ENCODE measurements around the gene IFI27. TPM values are rescaled to one million over a fixed set of nuclear protein-coding genes. Genes with fewer than 3 reads are reported as not detected.
"Not testable (repeated sequence)": the region's sequence is repeated elsewhere in the genome, so short reads cannot be mapped to it uniquely, and the experiment has no call there.

IFI27 gene
- 1 to 10 TPM in 1 of 2 experiments, not detected in 1; 1.8 TPM for total RNA-seq
- polyA plus RNA-seq: not detected
- total RNA-seq: 0 to 0.98 (median 0.23) reads per million in 6 experiments

DNA sequence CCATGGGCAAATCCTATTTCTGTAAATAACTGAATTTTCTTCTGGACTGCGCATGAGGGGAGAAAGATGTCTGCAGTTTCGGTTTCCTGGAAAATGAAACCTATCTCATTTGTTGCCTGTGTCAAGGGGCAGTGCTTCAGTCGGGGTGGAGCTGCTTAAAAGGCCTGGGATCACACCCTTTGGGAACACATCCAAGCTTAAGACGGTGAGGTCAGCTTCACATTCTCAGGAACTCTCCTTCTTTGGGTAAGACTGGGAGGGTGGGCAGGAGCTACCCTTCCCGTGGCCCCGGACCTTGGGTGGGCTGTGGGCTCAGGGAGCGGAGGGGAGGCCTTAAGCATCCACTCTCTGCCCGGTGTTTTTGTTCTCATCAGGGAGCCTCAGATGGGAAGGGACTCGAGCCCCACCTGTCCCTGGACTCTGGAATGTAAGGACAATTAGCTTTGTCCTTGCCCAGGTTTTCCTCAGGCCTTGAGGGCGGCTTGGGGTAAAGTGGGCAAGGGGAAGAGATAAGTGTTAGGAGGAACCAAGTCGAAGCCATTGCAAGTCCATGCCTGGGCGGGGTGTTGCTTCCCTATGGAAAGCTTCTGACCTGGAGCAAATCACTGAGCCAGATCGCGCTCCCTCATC is at the start of gene IFI27:
TSS of gene IFI27 (plus strand) at position 185 of the 630 bp plus-strand sequence.
- H3K4me3 Mint-ChIP-seq: no peak within 1 kb of the TSS
- no peak for ATAC-seq
- DNase-seq: no peak
- H3K27me3 Mint-ChIP-seq: peaks cover 2 to 24% (median 13%) of the 10 kb centered on the region in 5 donors
- no peaks in the 10 kb centered on the region for H3K36me3 Mint-ChIP-seq
- no peaks in the 10 kb centered on the region for H3K9me3 Mint-ChIP-seq
- POLR2A ChIA-PET: no interaction called here
- H3K4me1 Mint-ChIP-seq: peaks cover 0 to 1% (median 0%) of the 10 kb centered on the region in 4 donors
- H3K27ac Mint-ChIP-seq: peak within 1 kb of the TSS in 1 of 10 donors; percentile 41

DNA sequence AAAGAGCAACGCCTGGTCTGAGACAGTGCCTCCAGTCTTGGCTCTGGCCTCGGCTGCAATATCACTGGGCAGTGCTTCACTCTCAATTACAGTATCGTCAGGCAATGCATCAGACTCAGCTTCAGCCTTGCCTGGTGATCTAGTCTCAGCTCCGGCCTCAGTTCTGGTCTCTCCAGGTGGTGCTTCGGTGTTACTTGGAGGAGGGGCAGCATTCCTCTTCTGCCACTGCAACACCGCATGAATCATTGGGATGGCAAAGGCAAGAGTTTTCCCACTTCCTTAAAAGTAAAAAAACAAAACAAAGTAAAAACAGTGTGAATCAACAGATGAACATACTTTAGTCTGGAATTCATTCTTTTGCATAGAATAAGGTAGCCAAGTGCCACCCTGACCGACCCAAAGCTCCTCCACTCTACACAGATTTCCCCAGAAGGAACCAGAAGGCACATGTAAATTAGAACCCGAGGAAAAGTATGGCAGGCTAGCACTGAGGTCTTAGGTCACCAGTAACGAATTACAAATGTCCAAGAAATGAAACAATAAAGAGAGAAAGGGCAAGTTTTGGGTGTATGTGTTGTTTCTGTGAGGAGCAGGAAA is 48.1 kb upstream of the IFI27 start:
- no peak overlapping the region for H3K4me3 Mint-ChIP-seq
- peaks cover 52 to 98% (median 83%) of the 10 kb centered on the region in 4 donors for H3K4me1 Mint-ChIP-seq
- H3K27me3 Mint-ChIP-seq: no peaks in the 10 kb centered on the region

DNA sequence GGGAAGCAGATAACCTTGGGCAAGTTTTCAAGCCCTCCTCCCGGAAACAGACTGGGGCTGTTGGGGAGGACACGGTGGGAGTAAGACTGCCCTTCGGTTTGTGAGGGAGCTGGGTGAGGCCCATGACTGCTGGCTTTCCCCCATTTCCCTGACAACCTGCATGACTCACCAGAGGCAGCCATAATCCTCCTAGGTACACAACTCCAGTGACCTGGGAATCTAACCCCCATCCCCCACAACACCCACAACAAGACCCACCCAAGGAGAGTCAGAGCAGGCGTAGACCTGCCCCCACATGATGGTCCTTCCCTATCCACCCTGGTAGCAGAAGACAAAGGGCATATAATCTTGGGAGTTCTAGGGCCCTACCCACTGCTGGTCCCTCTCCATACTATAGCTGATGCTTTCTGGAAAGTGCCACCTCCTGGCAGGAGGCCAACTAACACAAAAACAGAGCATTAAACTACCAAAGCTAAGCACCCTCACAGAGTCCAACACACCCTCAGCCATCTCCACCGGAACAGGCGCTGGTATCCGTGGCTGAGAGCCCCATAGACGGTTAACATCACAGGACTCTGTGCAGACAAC is 44.4 kb upstream of the IFI27 start:
- H3K4me1 Mint-ChIP-seq: peaks cover 66 to 97% (median 87%) of the 10 kb centered on the region in 4 donors
- peak in 1 of 2 donors; percentile 26 for ATAC-seq
- H3K27ac Mint-ChIP-seq: peak overlapping the region in 9 of 10 donors; percentile 11 to 90 (median 67)
- no peak for DNase-seq
- H3K4me3 Mint-ChIP-seq: peak overlapping the region in 7 of 10 donors; percentile 27 to 65 (median 54)
- POLR2A ChIA-PET: no interaction called here
- peaks cover 38 to 80% (median 54%) of the 10 kb centered on the region in 3 donors for H3K36me3 Mint-ChIP-seq
- H3K9me3 Mint-ChIP-seq: peaks cover 9 to 41% (median 29%) of the 10 kb centered on the region in 9 donors
- no peaks in the 10 kb centered on the region for H3K27me3 Mint-ChIP-seq

More for the DNA sequence above, 48.1 kb upstream of the IFI27 start:
- Mint-ChIP-seq H3K36me3 (peaks cover 21 to 83% (median 32%) of the 10 kb centered on the region in 3 donors), H3K9me3 (peaks cover 0 to 7% (median 2%) of the 10 kb centered on the region in 9 donors), H3K27ac (peak overlapping the region in 2 of 10 donors; percentile 66 to 75)
- ATAC-seq (no peak), DNase-seq (no peak)
- POLR2A ChIA-PET: no interaction called here

DNA sequence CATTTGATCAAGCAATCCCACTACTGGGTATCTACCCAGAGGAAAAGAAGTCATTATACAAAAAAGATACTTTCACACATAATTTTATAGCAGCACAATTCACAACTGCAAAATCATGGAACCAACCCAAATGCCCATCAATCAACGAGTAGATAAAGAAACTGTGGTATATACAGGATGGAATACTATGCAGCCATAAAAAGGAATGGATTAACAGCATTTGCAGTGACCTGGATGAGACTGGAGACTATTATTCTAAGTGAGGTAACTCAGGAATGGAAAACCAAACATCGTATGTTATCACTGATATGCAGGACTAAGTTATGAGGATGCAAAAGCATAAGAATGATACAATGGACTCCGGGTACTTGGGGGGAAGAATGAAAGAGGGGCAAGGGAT is 38.5 kb upstream of the IFI27 start:
- H3K36me3 Mint-ChIP-seq: peaks cover 55 to 76% (median 76%) of the 10 kb centered on the region in 3 donors
- peaks cover 37 to 83% (median 66%) of the 10 kb centered on the region in 4 donors for H3K4me1 Mint-ChIP-seq
- DNase-seq, POLR2A ChIA-PET, ATAC-seq, H3K27me3 Mint-ChIP-seq: not testable (repeated sequence)
- peak overlapping the region in 2 of 10 donors; percentile 21 to 35 for H3K27ac Mint-ChIP-seq
- peak overlapping the region in 7 of 10 donors; percentile 15 to 71 (median 36) for H3K4me3 Mint-ChIP-seq
- H3K9me3 Mint-ChIP-seq: peaks cover 17 to 68% (median 41%) of the 10 kb centered on the region in 9 donors

DNA sequence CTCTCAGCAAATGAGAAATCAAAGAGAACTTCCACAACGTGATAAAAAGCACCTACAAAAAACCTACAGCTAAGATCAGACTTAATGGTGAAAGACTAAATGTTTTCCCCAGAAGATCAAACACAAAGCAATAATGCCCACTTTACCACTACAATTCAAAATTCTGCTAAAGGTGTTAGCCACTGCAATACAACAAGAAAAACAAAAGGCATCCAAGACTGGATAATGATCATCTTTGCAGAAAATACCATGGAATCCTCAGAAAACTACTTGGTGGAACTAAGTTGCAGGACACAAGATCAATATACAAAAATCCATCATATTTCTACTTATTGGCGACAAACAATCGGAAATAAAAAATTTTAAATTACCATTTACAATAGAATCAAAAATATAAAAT is 36.0 kb upstream of the IFI27 start:
- Mint-ChIP-seq H3K9me3 (peaks cover 0 to 44% (median 27%) of the 10 kb centered on the region in 9 donors), H3K36me3 (peaks cover 44 to 76% (median 73%) of the 10 kb centered on the region in 3 donors), H3K4me1 (peaks cover 31 to 84% (median 64%) of the 10 kb centered on the region in 4 donors), H3K27me3 (no peaks in the 10 kb centered on the region), H3K27ac (no peak overlapping the region), H3K4me3 (peak overlapping the region in 9 of 10 donors; percentile 26 to 99 (median 61))
- ATAC-seq (no peak), DNase-seq (no peak)
- POLR2A ChIA-PET: no interaction called here

DNA sequence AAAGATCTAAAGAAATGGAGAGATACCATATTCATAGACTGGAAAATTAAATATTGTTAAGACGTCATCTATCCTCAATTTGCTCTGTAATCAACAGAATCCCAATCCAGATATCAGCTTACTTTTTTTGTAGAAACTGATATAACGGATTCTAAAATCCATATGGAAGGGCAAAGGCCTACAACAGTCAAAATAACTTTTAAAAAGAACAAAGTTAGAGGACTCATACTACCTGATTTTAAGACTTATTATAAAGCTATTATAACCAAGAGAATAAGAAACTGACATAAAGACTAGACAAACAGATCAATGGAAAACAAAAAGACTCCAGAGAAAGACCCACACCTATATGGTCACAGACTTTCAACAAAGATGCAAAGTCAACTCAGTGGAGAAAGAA is 35.5 kb upstream of the IFI27 start:
- peak overlapping the region; percentile 16 to 99 (median 68) for H3K4me3 Mint-ChIP-seq
- no peaks in the 10 kb centered on the region for H3K27me3 Mint-ChIP-seq
- DNase-seq (no peak), ATAC-seq (no peak)
- H3K27ac Mint-ChIP-seq: no peak overlapping the region
- peaks cover 32 to 83% (median 64%) of the 10 kb centered on the region in 4 donors for H3K4me1 Mint-ChIP-seq
- peaks cover 45 to 75% (median 69%) of the 10 kb centered on the region in 3 donors for H3K36me3 Mint-ChIP-seq
- POLR2A ChIA-PET: no interaction called here
- peaks cover 0 to 39% (median 27%) of the 10 kb centered on the region in 9 donors for H3K9me3 Mint-ChIP-seq

DNA sequence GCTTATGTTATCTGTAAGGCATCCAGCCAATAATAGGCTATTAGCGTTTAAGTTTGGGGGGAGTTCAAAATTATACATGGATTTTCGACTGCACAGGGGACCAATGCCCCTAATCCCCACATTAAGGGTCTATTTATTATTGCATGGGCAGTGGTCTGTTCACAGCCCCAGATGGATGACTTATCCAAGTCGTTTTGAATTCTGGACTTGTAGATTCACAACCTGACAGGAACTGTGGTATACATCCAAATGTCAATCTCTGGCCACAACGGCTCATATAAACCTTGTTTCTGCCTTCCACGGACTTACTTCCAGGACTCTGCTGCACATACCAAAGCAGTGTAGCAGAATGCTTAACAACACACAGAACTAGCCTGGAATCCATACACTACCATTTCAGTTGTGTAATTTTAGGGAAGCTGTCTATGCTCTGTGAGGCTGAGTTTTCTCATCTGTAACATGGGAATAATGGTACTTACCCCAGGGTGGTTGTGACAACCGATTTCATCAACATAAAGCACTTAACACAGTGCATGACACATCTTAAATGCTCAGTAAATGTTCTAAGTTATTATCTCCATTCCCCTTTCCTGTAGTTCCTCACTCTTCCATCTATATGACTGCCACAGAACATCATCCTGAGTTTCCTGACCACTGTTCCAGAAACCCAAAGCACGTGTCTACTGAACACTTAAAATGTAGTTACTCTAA is 33.3 kb upstream of the IFI27 start:
- DNase-seq (no peak), ATAC-seq (no peak)
- Mint-ChIP-seq H3K27me3 (no peaks in the 10 kb centered on the region), H3K36me3 (peaks cover 37 to 55% (median 50%) of the 10 kb centered on the region in 3 donors), H3K4me1 (peaks cover 31 to 78% (median 60%) of the 10 kb centered on the region in 4 donors), H3K4me3 (peak overlapping the region; percentile 89 to 100 (median 99)), H3K9me3 (peaks cover 0 to 21% (median 17%) of the 10 kb centered on the region in 9 donors), H3K27ac (peak overlapping the region in 4 of 10 donors; percentile 6 to 74 (median 45))
- POLR2A ChIA-PET: no interaction called here

DNA sequence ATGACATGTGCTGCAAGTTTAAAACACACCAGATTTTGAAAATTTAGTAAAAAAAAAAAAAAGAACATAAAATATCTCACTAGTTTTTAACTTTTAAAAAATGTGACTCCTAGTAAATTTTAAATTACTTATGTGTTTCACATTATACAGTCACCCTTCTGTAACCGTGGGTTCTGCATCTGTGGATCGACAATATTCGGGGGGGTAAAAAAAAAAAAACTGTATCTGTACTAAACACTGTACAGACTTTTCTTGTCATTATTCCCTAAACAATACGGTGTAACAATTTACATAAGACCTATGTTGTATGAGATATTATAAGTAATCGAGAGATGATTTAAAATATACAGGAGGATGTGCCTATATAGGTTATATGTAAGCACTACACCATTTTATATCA is 32.7 kb upstream of the IFI27 start:
- Mint-ChIP-seq H3K4me1 (peaks cover 31 to 78% (median 61%) of the 10 kb centered on the region in 4 donors), H3K27ac (peak overlapping the region in 6 of 10 donors; percentile 17 to 74 (median 42)), H3K27me3 (no peaks in the 10 kb centered on the region), H3K9me3 (peaks cover 0 to 19% (median 16%) of the 10 kb centered on the region in 9 donors), H3K4me3 (peak overlapping the region; percentile 89 to 100 (median 99)), H3K36me3 (peaks cover 35 to 51% (median 49%) of the 10 kb centered on the region in 3 donors)
- ATAC-seq (no peak), DNase-seq (no peak)
- POLR2A ChIA-PET: no interaction called here

DNA sequence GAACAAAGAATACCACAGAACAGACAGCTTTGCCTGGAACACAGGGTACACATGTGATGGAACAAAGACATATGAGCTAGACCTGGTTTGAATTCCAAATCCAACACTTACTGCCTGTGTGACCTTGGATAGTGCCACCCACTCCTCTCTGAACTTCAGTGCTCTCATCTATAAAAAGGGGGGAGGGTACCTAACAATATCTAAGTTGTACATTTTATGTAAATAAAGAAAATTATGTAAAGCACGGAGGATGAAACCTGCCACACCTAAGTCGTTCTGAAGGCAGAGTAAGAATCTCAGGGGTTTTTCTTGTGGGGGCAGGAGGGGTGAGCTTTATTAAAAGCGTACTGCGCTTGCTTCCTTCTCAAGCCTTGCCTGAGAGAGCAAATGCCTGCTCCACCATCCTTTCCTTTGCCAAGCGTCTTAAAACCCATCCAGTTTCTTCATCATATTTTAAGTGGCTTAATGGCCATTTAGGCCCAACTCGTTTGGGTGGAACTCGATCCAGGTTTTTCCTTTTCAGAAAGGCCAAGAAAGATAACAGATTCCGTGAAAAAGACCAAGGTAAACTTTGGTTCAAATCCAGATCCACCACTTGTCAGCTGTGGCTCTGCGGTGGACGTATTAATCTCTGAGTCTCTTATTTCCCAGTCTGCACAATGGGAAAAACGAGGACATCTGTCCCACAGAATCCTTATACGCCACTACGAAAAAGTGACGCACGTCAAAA is 30.5 kb upstream of the IFI27 start:
- Mint-ChIP-seq H3K4me3 (peak overlapping the region; percentile 89 to 100 (median 99)), H3K36me3 (peaks cover 26 to 41% (median 34%) of the 10 kb centered on the region in 3 donors), H3K9me3 (peaks cover 0 to 7% (median 7%) of the 10 kb centered on the region in 9 donors), H3K27me3 (no peaks in the 10 kb centered on the region), H3K4me1 (peaks cover 33 to 62% (median 56%) of the 10 kb centered on the region in 4 donors), H3K27ac (peak overlapping the region; percentile 94 to 100 (median 99))
- ATAC-seq (peak in 1 of 2 donors; percentile 43), DNase-seq (peak in 5 of 10 donors; percentile 4 to 61 (median 57))
- POLR2A ChIA-PET: interaction anchor here (0.7 to 2.8 kb wide), 9 partner anchors 12 to 1077 kb away, joined by 3 to 18 read pairs (median 3); partner anchors contain the start of genes DICER1, IFI27L2 and OTUB2

DNA sequence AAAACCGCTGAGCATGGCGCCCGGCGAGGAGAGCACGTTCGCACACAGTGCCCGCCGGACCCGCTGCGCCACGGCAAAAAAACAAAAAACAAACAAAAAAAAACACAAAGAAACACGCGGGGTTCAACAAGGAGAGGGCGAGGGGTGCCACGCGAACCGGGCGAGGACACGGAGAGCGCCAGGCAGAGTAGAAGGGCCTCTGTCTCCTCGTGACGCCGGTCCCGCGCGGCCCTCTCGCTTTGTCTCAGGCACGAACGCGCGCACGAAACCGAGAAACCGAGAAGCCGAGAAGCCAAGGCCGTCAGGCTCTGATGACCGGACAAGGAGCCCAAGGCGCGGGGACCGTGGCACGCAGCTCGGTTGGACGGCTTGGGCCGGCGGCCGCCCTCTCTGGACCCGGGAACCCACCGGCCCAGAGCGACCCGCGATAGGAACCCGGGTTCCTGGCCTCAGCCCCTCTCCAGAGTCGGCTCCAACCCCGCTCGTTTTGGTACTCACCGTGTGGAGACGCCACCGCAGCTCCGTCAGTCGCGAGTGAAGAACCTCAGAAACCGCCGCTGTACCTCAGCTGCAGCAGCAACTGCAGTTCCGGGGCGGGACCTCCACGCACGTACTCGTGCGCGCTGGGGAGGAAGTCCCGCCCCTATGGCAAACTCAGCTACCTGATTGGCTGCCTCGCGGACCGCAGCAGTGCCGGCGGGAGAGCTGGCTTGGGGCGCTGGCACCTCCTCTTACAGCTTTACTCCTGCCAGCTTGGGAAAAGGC is 29.7 kb upstream of the IFI27 start, which contains the start of the genes DDX24 and IFI27L1:
TSS of gene DDX24 (minus strand) at position 582 of the 765 bp plus-strand sequence. CDS start 1,460 bp downstream, outside the sequence.
TSS of gene IFI27L1 (plus strand) at position 690 of the 765 bp plus-strand sequence. CDS start 15,628 bp downstream, outside the sequence.
- Mint-ChIP-seq H3K4me3 (peak within 1 kb of the TSS; percentile 89 to 100 (median 99)), H3K27ac (peak within 1 kb of the TSS; percentile 94 to 100 (median 99)), H3K27me3 (no peaks in the 10 kb centered on the region), H3K9me3 (no peaks in the 10 kb centered on the region), H3K4me1 (peaks cover 28 to 54% (median 49%) of the 10 kb centered on the region in 4 donors), H3K36me3 (peaks cover 19 to 34% (median 28%) of the 10 kb centered on the region in 3 donors)
- POLR2A ChIA-PET: interaction anchor here (0.5 to 2.8 kb wide), 16 partner anchors 9 to 141 kb away, joined by 3 to 18 read pairs (median 3); partner anchors contain the start of genes IFI27L2 and OTUB2
- ATAC-seq (peak; percentile 87 to 90), DNase-seq (peak; percentile 92 to 98 (median 96))
